ENCODE results near the gene AGO3.

The AGO3 gene

DNA sequence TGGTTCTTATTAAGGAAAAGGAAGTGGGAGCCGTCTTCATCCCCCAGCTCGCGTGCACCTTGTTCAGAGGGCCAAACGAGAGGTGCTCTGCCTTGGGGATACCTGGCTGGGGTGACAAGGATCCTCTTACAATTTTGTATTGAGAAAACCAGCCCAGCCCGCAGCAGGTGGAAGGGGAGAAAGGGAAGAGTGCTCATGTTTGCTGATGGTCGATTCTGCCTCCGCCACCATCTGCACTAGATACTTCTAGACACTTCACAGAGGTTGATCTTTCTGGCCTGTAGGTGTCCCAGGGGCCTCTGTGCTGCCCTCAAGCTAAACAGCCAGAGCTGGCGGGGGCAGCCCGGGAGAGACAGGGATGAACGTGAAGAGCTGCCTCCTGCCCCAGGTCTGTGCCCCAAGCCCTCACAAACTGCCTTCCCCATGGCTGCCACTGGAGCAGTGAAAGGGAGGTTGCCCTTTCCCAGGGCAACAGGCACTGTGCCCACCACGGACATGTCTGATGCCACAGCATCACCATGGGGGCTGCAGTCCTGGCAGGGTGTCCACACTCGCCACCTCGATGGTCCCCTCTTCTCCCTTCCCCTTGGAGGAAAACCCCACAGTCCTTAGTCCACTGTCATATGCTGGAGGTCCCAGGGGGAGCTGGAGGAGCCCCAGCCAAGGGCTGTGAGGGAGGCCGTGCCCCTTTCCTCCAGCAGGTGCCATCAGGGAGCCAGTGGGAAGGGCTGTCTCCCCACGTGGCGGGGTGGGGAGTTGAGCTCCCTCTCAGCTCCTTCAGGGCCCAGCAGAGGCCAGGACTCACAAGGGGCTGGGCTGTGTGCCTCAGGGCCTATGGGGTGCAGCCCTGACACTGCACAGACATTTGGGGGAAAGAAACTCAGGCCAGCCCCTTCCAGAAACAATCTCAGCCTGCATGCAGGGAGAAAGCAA lies 165.9 kb downstream of the AGO3 start:
- DNase-seq (ENCODE audit: low read depth in 2 of 2): no peak

DNA sequence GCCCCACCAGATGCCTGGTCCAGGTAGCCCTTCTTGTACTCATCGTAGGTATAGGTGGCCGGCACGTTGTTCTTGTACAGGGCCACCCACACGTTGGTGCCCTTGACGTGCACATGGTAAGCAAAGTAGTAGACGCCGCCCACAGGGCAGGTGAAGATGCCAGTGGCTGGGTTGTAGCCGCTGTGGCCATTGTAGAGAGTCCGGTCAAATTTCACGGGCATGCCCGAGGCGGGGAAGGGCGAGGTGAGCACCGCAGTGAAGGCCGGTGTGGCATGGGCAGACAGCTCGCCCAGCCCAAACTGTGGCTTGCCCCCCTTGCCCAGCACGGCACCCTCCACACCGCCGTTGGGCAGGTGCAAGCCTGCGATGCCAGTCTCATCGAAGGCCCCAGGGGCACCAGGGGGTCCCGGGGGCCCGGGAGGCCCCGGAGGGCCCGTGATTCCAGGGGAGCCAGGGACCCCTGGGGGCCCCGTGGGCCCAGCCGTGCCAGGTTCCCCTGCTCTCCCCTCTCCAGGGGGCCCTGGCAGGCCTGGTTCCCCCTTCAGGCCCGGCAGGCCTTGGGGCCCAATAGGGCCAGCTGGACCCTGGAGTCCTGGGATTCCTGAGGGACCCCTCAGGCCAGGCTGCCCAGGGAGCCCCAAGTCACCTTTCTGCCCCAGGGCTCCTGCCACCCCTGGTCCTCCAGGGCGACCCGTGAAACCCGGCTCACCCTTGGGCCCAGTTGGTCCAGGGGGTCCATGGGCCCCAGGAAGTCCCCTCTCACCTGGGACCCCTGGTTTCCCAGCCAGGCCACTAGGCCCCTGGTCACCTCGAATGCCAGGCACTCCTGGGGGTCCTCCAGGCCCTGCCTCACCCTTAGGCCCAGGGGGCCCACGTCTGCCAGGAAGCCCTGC lies 167.0 kb downstream of the AGO3 start:
- no peak for DNase-seq (ENCODE audit: low read depth in 2 of 2)

GRCh38 chr1:36098650-36099365 lies 167.9 kb downstream of the AGO3 start:
- no peak for DNase-seq (ENCODE audit: low read depth in 2 of 2)

DNA sequence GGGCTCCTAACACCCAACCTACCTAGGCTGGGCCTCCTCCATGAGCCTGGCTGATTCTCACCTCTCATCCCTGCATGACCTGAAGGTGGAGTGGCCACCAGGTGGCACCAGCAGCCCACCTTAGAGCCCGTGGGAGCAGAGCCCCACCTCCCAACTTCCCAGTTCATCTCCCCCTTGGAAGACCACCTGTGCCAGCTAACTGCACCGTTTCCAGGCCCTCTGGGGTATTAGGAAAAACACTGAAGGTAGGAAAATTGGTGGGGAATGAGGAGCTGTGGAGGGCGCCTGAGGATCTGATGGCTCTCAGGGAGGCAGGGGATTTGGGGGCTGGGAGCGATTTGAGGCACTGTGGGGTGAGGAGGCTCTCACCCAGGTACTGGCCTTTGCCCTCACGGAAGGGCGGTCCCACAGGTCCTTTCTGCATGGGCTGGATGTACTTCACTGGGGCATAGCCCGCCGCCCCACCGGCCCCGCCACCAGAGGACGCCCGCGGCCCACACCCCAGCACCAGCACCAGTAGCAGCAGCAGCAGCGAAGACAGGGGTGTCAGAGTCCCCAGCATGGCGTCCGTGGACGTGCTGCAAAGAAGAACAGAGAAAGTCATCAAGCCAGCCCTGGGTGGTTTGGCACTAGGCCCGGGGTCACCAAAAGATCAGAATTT lies 168.9 kb downstream of the AGO3 start:
- DNase-seq (ENCODE audit: low read depth in 2 of 2): peak; percentile 42 to 47

GRCh38 chr1:36100376-36100775 lies 169.5 kb downstream of the AGO3 start:
- no peak for DNase-seq (ENCODE audit: low read depth in 2 of 2)

DNA sequence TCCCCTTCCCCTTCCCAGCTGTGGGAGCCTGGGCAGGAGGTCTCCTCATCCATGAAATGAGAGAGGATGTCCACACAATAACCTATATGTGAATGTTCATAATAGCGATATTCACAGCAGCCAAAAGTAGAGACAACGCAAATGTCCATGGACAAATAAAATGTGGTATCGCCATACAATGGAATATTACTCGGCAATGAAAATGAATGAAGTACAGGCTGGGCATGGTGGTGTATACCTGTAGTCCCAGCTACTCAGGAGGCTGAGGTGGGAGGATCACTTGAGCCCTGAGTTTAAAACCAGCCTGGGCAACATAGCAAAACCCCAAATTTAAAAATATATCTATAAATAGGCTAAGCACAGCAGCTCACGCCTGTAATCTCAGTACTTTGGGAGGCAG lies 170.6 kb downstream of the AGO3 start:
- no peak for DNase-seq (ENCODE audit: low read depth in 2 of 2)

GRCh38 chr1:36106269-36106668 lies 175.4 kb downstream of the AGO3 start:
- no peak for DNase-seq (ENCODE audit: low read depth in 2 of 2)

DNA sequence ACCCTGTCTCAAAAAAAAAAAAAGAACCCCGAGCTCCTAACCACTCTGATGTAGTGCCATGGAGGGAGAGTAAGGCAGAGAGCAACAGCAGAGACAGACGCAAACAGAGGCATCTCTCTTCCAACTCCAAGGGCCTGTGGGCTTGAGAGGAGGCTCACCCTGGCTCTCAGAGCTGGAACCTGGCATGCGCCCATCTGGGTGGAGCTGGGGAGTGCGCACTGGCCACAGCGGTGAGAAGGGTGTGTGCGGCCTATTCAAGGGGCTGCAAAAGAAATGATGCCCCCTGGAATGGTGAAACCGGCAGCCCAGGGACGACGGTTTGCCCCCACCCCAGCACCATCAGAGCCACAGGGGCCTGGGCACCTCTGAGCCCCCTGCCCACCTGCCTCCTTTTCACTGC lies 176.5 kb downstream of the AGO3 start:
- DNase-seq (ENCODE audit: low read depth in 2 of 2): no peak

DNA sequence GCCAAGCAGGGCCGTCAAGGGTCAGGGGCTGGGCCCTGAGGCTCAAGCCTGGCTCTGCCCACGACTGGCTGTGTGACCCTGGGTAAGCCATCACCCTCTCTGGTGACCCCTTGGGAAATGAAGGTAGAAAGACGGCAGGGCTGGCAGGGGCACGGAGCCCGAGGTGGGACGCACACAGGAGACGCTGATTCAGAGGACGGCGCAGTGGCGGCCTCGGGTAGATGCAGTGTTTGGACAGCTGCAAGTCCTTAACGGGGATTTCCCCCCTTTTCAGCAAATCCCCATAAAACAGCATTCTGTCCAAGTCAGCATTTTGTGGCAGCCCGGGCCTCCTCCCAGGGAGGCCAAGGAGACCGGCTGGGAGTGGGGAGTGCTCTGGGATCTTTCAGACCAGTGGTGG lies 177.4 kb downstream of the AGO3 start:
- peak; percentile 42 to 53 for DNase-seq (ENCODE audit: low read depth in 2 of 2)

DNA sequence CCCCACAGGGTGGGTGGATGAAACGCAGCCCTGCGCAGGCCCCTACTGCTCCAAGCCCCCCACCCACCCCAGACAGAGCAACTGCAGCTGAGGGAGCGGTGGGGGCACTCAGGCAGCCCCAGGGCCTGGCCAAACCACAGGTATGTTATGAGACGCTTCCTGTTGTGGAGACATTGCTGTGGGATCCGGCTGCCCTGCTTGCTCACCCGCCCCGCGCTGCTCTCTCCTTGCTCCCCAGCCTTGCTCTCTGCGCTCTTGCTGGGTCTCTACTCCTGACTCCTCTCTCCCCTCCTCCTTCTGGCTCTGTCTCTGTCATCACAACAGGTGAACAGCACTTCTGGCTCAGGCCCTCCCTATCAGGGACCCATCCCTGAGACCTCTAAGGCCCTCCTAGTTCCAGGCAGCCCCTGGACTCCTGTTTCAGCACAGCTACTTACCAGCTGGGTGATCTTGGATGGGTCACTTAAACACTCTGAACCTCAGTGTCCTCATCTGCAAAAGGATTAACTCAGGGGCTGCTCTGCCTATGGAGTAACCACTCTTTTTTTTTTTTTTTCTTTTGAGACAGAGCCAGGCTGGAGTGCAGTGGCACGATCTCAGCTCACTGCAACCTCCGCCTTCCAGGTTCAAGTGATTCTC lies 178.3 kb downstream of the AGO3 start:
- peak; percentile 44 to 59 for DNase-seq (ENCODE audit: low read depth in 2 of 2)

- no peak for DNase-seq (ENCODE audit: low read depth in 2 of 2)
Measured at GRCh38 chr1:36111151-36111550, 180.2 kb downstream of the AGO3 start.

DNA sequence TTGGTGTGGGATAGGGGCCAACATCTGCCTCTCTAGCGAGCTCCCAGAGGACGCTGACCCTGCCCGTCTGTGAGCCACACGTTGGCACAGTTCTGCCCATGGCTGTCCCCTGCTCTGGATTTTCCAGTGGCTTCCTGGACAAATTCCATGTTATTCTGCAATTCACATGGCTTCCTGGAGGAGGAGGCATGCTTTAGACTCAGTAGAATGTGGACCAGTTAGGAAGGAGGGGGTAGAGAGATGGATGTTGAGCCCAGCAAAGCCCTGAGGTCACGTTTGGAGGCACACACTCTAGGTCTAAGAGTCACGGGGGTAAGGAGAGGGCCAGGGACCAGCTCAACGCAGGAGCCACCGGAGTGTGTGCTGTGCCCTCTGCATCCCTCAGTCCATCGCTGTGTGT lies 181.9 kb downstream of the AGO3 start:
- no peak for DNase-seq (ENCODE audit: low read depth in 2 of 2)

GRCh38 chr1:36114371-36114770 lies 183.5 kb downstream of the AGO3 start:
- no peak for DNase-seq (ENCODE audit: low read depth in 2 of 2)

GRCh38 chr1:36115200-36115669 lies 184.3 kb downstream of the AGO3 start:
- peak; percentile 42 to 51 for DNase-seq (ENCODE audit: low read depth in 2 of 2)

DNA sequence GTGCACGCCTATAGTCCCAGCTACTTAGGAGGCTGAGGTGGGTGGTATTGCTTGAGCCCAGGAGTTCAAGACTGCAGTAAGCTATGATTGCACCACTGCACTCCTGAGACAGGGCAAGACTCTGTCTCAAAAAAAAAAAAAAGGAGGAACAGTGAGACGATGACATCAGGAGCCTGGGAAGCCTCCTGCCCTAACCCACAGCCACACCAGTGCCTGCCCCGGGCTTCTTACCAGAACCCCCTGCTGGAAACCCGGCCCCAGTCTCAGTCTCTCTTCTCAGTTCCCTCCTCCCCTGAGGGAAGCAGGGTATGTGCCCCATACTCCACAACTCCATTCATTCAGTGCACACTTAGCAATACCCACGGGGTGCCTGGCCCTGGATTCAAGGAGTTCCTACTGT lies 185.0 kb downstream of the AGO3 start:
- no peak for DNase-seq (ENCODE audit: low read depth in 2 of 2)

GRCh38 chr1:36116901-36117300 lies 186.0 kb downstream of the AGO3 start:
- DNase-seq (ENCODE audit: low read depth in 2 of 2): no peak

DNA sequence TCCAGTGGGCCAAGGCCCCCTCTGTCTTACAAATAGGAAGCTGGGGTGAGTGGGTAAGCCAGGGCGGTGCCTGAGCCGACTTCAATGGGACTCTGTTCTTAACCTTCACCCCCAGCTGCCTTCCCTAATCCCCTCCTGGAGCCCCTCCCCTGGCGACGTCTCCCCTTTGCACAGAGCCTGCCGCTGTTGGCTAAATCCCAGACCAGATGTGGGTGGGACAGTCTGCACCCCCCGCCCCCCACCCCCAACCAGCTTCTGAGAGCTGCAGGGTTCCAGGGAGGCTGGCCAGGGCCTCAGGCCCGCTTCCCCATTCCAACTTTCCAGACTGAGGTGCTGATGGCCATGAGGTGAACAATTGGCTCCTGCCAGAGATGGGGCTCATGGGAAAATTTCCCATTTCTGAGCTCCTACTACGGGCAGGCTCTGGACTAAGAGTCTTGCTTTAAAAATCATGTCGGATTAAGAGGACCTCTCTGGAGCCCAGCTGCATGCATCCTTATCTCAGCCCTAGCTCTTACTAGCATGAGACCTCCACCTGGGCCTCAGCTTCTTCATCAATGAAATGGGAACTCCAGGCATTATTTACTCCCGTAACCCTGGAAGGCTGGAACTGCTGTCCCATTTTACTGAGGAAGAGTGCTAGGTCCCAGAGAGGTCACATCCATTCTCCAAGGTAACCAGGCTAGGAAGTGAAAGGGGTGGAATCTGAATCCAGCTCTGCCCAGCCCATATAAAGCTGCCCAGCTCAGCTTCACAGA lies 187.7 kb downstream of the AGO3 start:
- no peak for DNase-seq (ENCODE audit: low read depth in 2 of 2)

- DNase-seq (ENCODE audit: low read depth in 2 of 2): no peak
Measured at GRCh38 chr1:36119456-36119855, 188.6 kb downstream of the AGO3 start.
